ENCODE results near the gene GABRD.

The GABRD gene

DNA sequence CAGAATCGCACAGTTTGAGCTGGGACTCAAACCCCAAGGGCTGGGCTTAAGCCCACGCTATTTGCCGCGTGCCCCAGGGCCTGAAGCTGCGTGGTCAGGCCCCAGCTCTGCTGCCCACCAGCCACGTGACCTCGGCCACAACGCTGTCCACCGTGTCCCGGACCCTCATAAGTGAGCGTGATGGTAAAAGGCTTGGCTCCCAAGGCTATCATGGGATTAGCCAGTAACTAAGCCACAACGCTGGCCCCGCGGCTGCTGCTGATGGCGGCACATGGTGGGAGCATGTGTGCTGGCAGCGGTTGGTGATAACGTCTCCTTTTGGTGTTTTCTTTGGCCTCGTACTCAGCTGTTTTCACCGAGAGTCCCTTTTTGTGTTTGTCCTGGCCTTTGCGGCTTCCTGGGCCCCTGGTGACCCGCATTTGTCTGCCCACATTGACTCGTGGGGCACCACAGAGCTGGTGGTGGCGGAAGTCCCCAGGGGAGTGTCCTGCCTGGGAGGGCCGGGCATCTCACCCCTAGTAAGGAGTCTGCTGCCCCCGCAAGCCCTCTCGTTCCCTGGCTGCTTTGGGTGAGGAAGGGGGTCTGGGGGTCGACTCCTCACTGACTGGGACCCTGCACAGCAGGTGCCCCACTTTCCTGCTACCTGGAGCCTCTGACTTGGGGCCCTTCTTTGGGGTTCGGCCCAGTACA is 60.4 kb downstream of the GABRD start:
- no peak for DNase-seq

DNA sequence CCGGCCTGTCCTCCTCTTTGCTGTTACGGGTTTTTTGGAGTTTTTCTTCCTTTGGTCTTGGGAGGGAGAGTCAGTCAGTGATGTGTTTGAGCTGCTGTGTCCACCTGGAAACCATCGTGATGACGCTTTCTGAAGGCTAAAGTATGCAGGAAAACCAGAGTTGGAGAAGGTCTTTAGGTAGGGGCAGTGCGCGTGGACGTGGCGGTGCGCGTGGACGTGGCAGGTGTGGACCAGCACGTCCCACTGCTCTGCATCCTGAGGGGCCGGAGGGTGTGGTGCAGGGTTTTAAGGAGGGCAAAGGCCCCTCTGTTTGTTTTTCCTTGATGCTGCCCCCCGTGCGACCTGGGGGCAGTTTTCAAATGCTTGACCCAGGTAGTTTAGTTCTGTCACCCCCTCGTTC is 61.0 kb downstream of the GABRD start:
- DNase-seq, result no peak
